Measurements from ENCODE around the gene CFC1B.
"Not testable (repeated sequence)": the region's sequence is repeated elsewhere in the genome, so short reads cannot be mapped to it uniquely, and the experiment has no call there.

Gene CFC1B

GRCh38 chr2:130520992-130521391, at the start of gene CFC1B:
TSS of gene CFC1B (plus strand) at chr2:130521222. CDS start at chr2:130521485, 263 bp downstream.
- DNase-seq = not testable (repeated sequence)

- DNase-seq = not testable (repeated sequence)
Measured at GRCh38 chr2:130491073-130491472, 29.9 kb upstream of the CFC1B start.

- DNase-seq = not testable (repeated sequence)
Measured at GRCh38 chr2:130509228-130509627, 11.8 kb upstream of the CFC1B start, which contains the start of gene POTEI. TSS of gene POTEI (minus strand) at chr2:130509328. CDS start at chr2:130509235, 93 bp downstream.

- not testable (repeated sequence) for DNase-seq
Measured at GRCh38 chr2:130510807-130511746, 9.9 kb upstream of the CFC1B start.

GRCh38 chr2:130511747-130512451, 9.1 kb upstream of the CFC1B start:
- DNase-seq = not testable (repeated sequence)

- not testable (repeated sequence) for DNase-seq
Measured at GRCh38 chr2:130518516-130519106, 2.4 kb upstream of the CFC1B start.

- DNase-seq = not testable (repeated sequence)
Measured at GRCh38 chr2:130522390-130522789, 1.4 kb downstream of the CFC1B start.

GRCh38 chr2:130527365-130527967, 6.4 kb downstream of the CFC1B start:
- not testable (repeated sequence) for DNase-seq

GRCh38 chr2:130529545-130529944, 8.5 kb downstream of the CFC1B start:
- not testable (repeated sequence) for DNase-seq

GRCh38 chr2:130530212-130530611, 9.2 kb downstream of the CFC1B start:
- DNase-seq = not testable (repeated sequence)

GRCh38 chr2:130531225-130531624, 10.2 kb downstream of the CFC1B start:
- DNase-seq = not testable (repeated sequence)

GRCh38 chr2:130531672-130532071, 10.7 kb downstream of the CFC1B start:
- not testable (repeated sequence) for DNase-seq

GRCh38 chr2:130536654-130537053, 15.6 kb downstream of the CFC1B start:
- DNase-seq = not testable (repeated sequence)

GRCh38 chr2:130538271-130538670, 17.2 kb downstream of the CFC1B start:
- not testable (repeated sequence) for DNase-seq

- DNase-seq = not testable (repeated sequence)
Measured at GRCh38 chr2:130542789-130543188, 21.8 kb downstream of the CFC1B start.

- DNase-seq = not testable (repeated sequence)
Measured at GRCh38 chr2:130543785-130544528, 22.9 kb downstream of the CFC1B start.

GRCh38 chr2:130544978-130545377, 24.0 kb downstream of the CFC1B start:
- not testable (repeated sequence) for DNase-seq

GRCh38 chr2:130548418-130548817, 27.4 kb downstream of the CFC1B start:
- not testable (repeated sequence) for DNase-seq

GRCh38 chr2:130549475-130549874, 28.5 kb downstream of the CFC1B start:
- DNase-seq = not testable (repeated sequence)

- not testable (repeated sequence) for DNase-seq
Measured at GRCh38 chr2:130554178-130554577, 33.2 kb downstream of the CFC1B start.

- not testable (repeated sequence) for DNase-seq
Measured at GRCh38 chr2:130556441-130556840, 35.4 kb downstream of the CFC1B start.

- not testable (repeated sequence) for DNase-seq
Measured at GRCh38 chr2:130566165-130566564, 45.1 kb downstream of the CFC1B start.
